Hepatocyte (in vitro differentiated cells): Measurements from ENCODE around the gene APOBEC3C.
"Not testable (repeated sequence)": the region's sequence is repeated elsewhere in the genome, so short reads cannot be mapped to it uniquely, and the experiment has no call there.

Experiments
- CTCF ChIP-seq: fragments of 200-600 bp; sonication (generic); IDR thresholded peaks from 2 replicates; pipeline ENCODE4 v1.5.1; 2016; ENCODE audit warnings: antibody characterized with exemption, mild to moderate bottlenecking; ENCODE audit not compliant: poor library complexity
- EZH2 ChIP-seq: fragments of 200-600 bp; sonication (generic); IDR thresholded peaks from 2 replicates; pipeline ENCODE4 v1.6.1; 2016; ENCODE audit warnings: antibody characterized with exemption, mild to moderate bottlenecking, borderline replicate concordance
- EZH2phosphoT487 ChIP-seq: fragments of 200-600 bp; sonication (generic); IDR thresholded peaks from one replicate; pipeline ENCODE4 v1.6.1; 2018; ENCODE audit warnings: antibody characterized with exemption, mild to moderate bottlenecking, low read depth, moderate library complexity; ENCODE audit not compliant: unreplicated experiment, severe bottlenecking

GRCh38 chr22:39043063-39043462 is 29.0 kb downstream of the APOBEC3C start:
- TF ChIP-seq CTCF, EZH2, EZH2phosphoT487: not testable (repeated sequence)
